ENCODE measurements around the gene IRF2BP2.

The IRF2BP2 gene

GRCh38 chr1:234613128-234613875, 3.3 kb upstream of the IRF2BP2 start:
- no peak for DNase-seq (ENCODE audit: low spot score)

DNA sequence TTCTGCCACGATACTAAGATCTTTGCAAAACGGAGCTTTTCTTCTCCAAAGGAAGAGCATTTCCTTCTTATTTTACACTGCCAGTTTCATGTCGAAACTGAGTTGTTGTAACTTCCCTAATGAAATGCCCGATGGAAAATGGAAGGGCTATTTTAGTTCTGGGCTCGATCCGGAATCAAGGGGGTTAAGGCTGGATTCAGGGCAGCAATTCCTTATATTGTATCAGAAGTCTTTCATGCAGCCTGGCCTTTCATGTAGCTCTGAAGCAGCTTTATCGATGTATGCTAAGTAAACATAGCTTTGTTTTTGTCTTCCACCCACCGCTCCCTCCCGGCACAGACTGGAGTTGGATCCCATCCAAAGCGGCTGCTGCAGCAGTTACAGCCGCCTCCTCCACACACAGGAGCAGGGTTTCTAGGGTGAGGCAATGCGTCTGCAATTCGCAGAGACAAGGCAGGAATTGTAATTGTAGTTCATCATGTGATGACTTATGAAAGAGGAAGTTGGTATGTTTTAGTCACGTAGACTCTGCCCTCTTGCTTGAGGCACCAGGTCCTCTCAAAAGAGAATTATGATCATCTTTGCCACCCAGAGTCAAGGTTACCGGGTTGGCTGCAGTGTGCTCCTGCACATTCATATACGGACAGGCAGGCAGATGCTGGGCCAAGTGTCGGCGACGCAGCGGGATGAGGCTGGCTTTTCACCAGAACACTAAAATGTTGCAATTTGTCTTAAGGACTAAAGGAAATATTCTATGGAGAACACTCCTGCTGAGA, 2.6 kb upstream of the IRF2BP2 start:
- peak; percentile 82 for DNase-seq (ENCODE audit: low spot score)

- no peak for DNase-seq (ENCODE audit: low spot score)
These were observed 1.9 kb upstream of the IRF2BP2 start for GRCh38 chr1:234611847-234612351.

GRCh38 chr1:234611225-234611846, 1.4 kb upstream of the IRF2BP2 start:
- DNase-seq (ENCODE audit: low spot score), result peak; percentile 74

GRCh38 chr1:234610666-234611224, 767 bp upstream of the IRF2BP2 start:
- peak; percentile 82 for DNase-seq (ENCODE audit: low spot score)

- DNase-seq (ENCODE audit: low spot score), result no peak
These were observed 311 bp downstream of the IRF2BP2 start for GRCh38 chr1:234609691-234610042.

- peak; percentile 49 for DNase-seq (ENCODE audit: low spot score)
These were observed 877 bp downstream of the IRF2BP2 start for GRCh38 chr1:234608911-234609690.

- DNase-seq (ENCODE audit: low spot score), result peak; percentile 69
These were observed 1.7 kb downstream of the IRF2BP2 start for GRCh38 chr1:234608025-234608910.

DNA sequence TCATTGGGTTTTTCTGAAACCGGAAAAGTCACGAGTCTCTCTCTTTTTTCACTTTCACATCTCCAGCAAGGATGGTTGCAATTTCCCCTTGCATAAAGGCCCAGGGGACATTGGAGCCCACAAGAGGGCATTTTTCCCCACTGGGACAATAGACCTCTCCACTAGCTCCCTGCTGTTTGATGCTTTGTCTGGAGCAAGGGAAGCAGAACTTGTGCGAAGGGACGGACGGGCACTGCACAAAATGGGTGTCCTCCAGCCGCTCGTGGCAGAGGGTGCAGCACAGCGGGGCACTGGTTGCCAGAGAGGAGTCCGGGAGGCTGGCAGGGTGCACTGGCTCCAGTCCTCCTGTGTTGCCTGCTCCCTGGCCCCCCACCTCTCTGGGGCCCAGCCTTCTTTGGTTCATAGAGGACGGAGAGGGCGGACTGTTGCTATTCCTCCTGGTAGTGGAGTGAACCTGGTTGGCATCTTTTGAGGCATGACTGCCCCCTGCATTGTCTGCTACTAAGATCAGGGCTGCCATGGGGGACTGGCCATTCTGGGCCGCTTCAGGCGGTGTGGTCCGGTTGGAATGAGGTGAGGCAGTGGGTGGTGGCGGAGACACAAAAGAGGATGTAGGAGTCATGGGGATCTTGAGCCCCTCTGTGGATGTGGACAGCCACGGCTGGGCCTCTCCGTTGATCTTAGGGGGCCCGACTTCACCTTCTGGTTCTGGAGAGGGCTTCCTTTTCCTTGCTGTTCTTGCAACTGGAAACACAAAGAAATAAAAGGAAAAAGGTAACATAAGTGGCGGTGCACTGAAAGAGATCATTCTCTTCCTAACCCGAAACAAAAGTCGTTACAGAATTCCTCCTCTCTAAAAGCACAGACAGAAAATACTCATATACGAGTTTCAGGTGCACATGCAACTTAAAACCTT, 2.6 kb downstream of the IRF2BP2 start:
- DNase-seq (ENCODE audit: low spot score), result no peak

GRCh38 chr1:234606784-234607108, 3.2 kb downstream of the IRF2BP2 start:
- no peak for DNase-seq (ENCODE audit: low spot score)

DNA sequence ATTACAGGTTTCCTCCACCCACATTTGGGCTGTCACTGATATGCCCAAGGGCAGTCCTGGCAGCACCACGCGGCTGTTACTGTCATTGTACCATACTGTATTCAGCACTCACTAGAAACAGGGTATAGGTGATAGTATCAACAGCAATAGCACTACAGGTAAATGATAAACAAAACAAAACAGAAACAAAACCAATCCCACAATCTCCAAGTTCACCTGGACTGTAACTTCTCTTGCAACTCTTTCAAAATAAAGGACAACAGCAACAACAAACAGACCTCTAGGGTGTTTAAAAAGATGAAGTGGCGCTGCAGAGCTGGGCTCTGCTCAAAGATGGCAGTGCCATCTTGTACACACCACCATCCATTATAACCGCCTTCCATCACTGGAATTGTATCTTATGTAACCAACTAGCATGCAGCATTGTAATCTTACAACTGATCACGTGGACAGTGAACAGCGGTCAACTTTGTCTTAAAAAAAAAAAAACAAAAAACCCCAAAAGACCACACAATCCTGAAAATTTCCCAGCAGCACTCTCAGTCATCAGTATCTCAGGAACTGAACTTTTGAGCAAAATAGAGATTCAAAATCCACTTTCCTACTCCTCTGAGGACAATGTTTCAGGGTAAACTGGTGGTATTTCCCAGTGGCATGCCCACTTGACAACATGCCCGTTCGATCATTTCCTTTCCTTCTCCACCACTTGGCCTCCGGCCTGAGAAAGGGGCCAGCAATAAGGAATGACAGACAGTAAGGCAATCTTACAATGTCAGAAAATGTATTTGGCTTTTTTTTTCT, 3.8 kb downstream of the IRF2BP2 start:
- peak; percentile 30 for DNase-seq (ENCODE audit: low spot score)

DNA sequence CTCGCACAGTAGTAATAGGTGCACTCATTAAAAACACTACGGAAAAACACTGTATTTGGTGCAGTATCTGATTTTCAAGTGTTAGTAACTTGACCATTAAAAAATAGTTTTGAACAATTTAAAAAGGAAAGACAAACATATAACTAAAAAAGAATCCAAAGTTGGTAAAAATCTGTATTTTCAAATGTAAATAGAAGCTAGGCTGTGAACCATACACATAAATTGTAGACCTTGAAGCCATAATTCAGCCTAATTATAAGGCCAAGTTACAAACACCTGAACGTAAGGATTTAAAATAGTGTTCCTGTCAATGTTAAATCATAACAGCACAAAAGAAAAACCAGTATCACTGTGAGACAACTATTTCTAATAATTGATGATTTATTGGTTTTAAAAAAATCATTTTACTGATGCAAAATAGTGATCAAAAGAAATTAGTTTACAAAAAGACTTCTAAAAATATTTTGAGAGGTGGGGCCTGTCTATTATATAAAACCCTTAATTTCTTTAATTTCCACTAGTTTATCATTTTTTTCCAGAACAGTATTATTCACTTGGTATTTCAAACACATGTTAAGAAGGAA, 4.5 kb downstream of the IRF2BP2 start:
- no peak for DNase-seq (ENCODE audit: low spot score)

GRCh38 chr1:234604495-234605398, 5.2 kb downstream of the IRF2BP2 start:
- DNase-seq (ENCODE audit: low spot score), result no peak

DNA sequence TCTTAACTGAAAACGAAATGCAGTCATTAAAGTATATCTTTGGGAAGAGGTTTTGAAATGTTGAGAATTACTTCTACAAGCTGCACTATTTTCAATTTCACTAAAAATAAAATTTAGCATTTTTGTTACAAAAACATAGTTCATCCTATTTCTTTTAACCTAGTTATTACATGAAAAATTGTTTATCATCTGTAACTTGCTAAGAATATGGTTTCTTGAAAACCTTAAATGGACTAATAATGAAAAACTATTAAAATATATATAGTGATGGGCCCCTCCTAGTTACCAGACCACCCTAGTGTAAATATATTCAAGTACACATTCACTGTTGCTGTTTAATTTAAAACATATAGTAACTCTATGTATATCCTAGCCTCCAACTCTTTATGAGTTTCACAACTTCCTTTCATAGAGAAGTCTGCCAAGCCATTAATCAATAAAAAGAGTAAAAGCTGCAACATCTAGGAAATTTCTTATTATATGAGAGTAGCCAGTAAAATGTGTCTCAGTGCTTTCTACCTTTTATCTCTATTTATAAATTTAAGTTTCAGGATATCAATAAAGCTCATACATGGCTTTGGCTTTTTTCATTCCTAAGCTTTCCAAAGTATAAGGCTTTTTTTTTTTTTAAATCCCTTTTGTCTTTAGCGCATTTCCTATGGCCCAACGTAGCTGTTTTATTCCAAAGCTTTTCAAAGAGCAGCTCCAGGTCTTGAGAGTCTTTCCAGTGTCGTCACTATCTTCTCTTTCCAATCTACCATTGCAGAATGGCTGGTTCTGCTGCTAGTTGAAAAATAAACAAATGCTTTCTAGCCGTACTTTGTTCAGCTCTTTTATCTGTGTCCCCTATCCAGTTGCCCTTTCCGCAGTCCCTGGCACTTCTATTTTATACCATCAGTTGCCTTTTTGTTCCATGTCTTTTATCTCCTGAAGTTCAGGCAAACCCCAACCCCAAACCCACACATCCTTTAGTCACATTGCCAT, 6.5 kb downstream of the IRF2BP2 start:
- no peak for DNase-seq (ENCODE audit: low spot score)

DNA sequence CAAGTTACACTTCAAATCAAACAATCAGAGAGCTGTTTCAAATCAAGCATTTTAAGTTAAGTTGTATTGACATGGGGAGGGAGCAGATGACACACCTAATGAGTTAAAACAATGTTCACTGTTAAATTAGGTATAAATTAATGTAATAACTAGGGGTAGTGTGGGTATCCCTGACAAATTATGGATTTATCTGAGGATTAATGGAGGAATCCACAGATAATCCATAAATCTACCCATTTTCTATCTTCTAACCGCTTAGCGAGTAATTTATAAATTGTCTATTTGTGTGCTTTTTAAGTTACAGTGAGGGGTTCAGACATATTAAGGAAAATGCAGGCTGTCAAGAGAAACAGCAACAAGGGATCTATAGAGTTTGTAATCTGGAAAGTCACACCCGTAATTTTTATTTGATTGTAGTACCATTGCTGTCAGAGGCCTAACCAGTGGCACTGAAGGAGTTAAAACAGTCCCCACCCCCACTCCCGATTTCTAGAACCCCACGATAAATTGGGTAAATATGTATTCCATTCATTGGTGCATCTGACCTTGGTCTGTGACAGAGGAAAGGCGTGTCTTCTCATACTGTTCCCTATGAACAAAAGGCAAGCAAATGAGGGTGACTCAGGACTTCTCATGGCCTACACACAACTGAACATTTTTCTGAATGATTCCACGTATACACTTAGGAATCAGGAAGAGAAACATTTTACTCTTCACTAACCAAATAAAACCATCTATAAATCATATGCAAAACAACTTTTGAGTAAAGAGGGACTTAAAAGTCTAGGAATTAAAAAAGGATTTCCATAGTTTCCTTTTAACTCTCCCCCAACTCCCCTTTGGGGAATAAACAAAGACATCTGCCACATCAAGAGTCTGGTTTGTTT, 7.4 kb downstream of the IRF2BP2 start:
- peak; percentile 29 for DNase-seq (ENCODE audit: low spot score)

Data from germinal center (tissue), 1 donor.